GM23338 (cell line): ENCODE measurements around the gene SLC39A13. TPM values are rescaled to one million over a fixed set of nuclear protein-coding genes. Genes with fewer than 3 reads are reported as not detected.

Experiments
- microRNA-seq: library from miRNA; unstranded; fragments of <30 nt; microRNA quantifications from one replicate; pipeline ENCODE4, GENCODE V29; 2017
- polyA plus RNA-seq: library from polyadenylated mRNA; unstranded; fragments of >200 nt; fragmentation: Nextera tagmentation; extraction: Ambion mirVana; gene quantifications from 2 replicates; pipeline ENCODE4 v1.2.1, GENCODE V29; 2016
- small RNA-seq: library from RNA; depleted of rRNA; stranded (forward); fragments of <200 nt; gene quantifications from one replicate; pipeline ENCODE3, GENCODE V24; 2014; ENCODE audit warnings: low replicate concordance
- total RNA-seq: library from RNA; depleted of rRNA; stranded (reverse); fragments of >200 nt; shearing (Covaris generic); gene quantifications from 2 replicates; pipeline ENCODE4 v1.2.3, GENCODE V29; 2014; rRNA removed

SLC39A13 gene
- total and polyA plus RNA-seq, 2 experiments from 2014 or later, result 15.8 to 32.7 TPM

Small RNA genes within 50 kb of the gene (microRNA-seq; reads per million reads assigned to microRNA genes)
- not detected for gene MIR4487

Small RNA genes within 50 kb of the gene (small RNA-seq; reads per million reads assigned to genes)
- gene MIR4487, result not detected

Other genes with a start within 250 kb of the SLC39A13 start
- gene ARFGAP2, start 231.7 kb upstream of the SLC39A13 start, total RNA-seq, result 111 and 122 TPM in 2 replicates
- 24.2 and 25.6 TPM in 2 replicates for gene ARFGAP2, start 231.7 kb upstream of the SLC39A13 start, polyA plus RNA-seq
- gene PACSIN3, start 222.2 kb upstream of the SLC39A13 start, total RNA-seq, result 66.5 and 72.1 TPM in 2 replicates
- 38.8 and 39.6 TPM in 2 replicates for gene PACSIN3, start 222.2 kb upstream of the SLC39A13 start, polyA plus RNA-seq
- gene DDB2, start 193.6 kb upstream of the SLC39A13 start, total RNA-seq, result 62.5 and 63.1 TPM in 2 replicates
- gene DDB2, start 193.6 kb upstream of the SLC39A13 start, polyA plus RNA-seq, result 58.7 and 60.2 TPM in 2 replicates
- gene ACP2, start 159.8 kb upstream of the SLC39A13 start, total RNA-seq, result 32.1 and 33.5 TPM in 2 replicates
- 5.6 and 7.3 TPM in 2 replicates for gene ACP2, start 159.8 kb upstream of the SLC39A13 start, polyA plus RNA-seq
- gene NR1H3, start 150.6 kb upstream of the SLC39A13 start, total RNA-seq, result 23.7 and 23.8 TPM in 2 replicates
- 16.5 and 17.5 TPM in 2 replicates for gene NR1H3, start 150.6 kb upstream of the SLC39A13 start, polyA plus RNA-seq
- 33.3 and 43.8 TPM in 2 replicates for gene MADD, start 138.5 kb upstream of the SLC39A13 start, total RNA-seq
- 12.5 and 13.4 TPM in 2 replicates for gene MADD, start 138.5 kb upstream of the SLC39A13 start, polyA plus RNA-seq
- gene MYBPC3, start 55.9 kb upstream of the SLC39A13 start, total RNA-seq, result not detected in 2 replicates
- gene MYBPC3, start 55.9 kb upstream of the SLC39A13 start, polyA plus RNA-seq, result 0.24 TPM in 1 of 2 replicates, not detected in the other
- not detected in 2 replicates for gene SPI1, start 30.0 kb upstream of the SLC39A13 start, total RNA-seq
- gene SPI1, start 30.0 kb upstream of the SLC39A13 start, polyA plus RNA-seq, result 0.19 and 0.23 TPM in 2 replicates
- 147 and 149 TPM in 2 replicates for gene PSMC3, start 17.8 kb downstream of the SLC39A13 start, total RNA-seq
- gene PSMC3, start 17.8 kb downstream of the SLC39A13 start, polyA plus RNA-seq, result 173 and 190 TPM in 2 replicates
- 0.17 TPM in 1 of 2 replicates, not detected in the other for gene RAPSN, start 40.5 kb downstream of the SLC39A13 start, total RNA-seq
- 0.23 and 0.59 TPM in 2 replicates for gene RAPSN, start 40.5 kb downstream of the SLC39A13 start, polyA plus RNA-seq
- gene CELF1, start 144.5 kb downstream of the SLC39A13 start, total RNA-seq, result 233 TPM in 2 replicates
- gene CELF1, start 144.5 kb downstream of the SLC39A13 start, polyA plus RNA-seq, result 124 and 134 TPM in 2 replicates
- gene PTPMT1, start 157.0 kb downstream of the SLC39A13 start, total RNA-seq, result 87.0 and 109 TPM in 2 replicates
- 106 and 109 TPM in 2 replicates for gene PTPMT1, start 157.0 kb downstream of the SLC39A13 start, polyA plus RNA-seq
- 16.6 and 17.2 TPM in 2 replicates for gene KBTBD4, start 170.4 kb downstream of the SLC39A13 start, total RNA-seq
- gene KBTBD4, start 170.4 kb downstream of the SLC39A13 start, polyA plus RNA-seq, result 4.1 and 5.8 TPM in 2 replicates
- 99.5 and 108 TPM in 2 replicates for gene NDUFS3, start 170.5 kb downstream of the SLC39A13 start, total RNA-seq
- gene NDUFS3, start 170.5 kb downstream of the SLC39A13 start, polyA plus RNA-seq, result 168 and 185 TPM in 2 replicates
- gene FAM180B, start 178.1 kb downstream of the SLC39A13 start, total RNA-seq, result not detected in 2 replicates
- not detected in 2 replicates for gene FAM180B, start 178.1 kb downstream of the SLC39A13 start, polyA plus RNA-seq
- gene C1QTNF4, start 185.8 kb downstream of the SLC39A13 start, total RNA-seq, result 6.6 TPM in 2 replicates
- 5.2 and 5.7 TPM in 2 replicates for gene C1QTNF4, start 185.8 kb downstream of the SLC39A13 start, polyA plus RNA-seq
- 90.9 and 92.0 TPM in 2 replicates for gene MTCH2, start 234.0 kb downstream of the SLC39A13 start, total RNA-seq
- gene MTCH2, start 234.0 kb downstream of the SLC39A13 start, polyA plus RNA-seq, result 155 and 163 TPM in 2 replicates